Mesendoderm (in vitro differentiated cells): ENCODE results near the gene ISL2.
"Not testable (repeated sequence)": the region's sequence is repeated elsewhere in the genome, so short reads cannot be mapped to it uniquely, and the experiment has no call there.

Experiments
- DNase-seq: peaks from one replicate; pipeline ENCODE4 v3.0.0; 2013
- H2AK5ac ChIP-seq: 2 replicates; pipeline ENCODE4 v1.6.1; 2013; ENCODE audit warnings: low read length, inconsistent platforms
- H2BK120ac ChIP-seq: 2 replicates; pipeline ENCODE4 v1.6.1; 2013; ENCODE audit warnings: low read depth, mild to moderate bottlenecking, low read length, moderate library complexity, mixed read lengths
- H2BK15ac ChIP-seq: replicated peaks from 2 replicates; pipeline ENCODE4 v1.6.1; 2013; ENCODE audit warnings: low read depth, mild to moderate bottlenecking, moderate library complexity
- H2BK5ac ChIP-seq: 2 replicates; pipeline ENCODE4 v1.6.1; 2013; ENCODE audit warnings: low read length, inconsistent platforms
- H3K18ac ChIP-seq: 2 replicates; pipeline ENCODE4 v1.6.1; 2013; ENCODE audit warnings: mild to moderate bottlenecking, low read length, mixed read lengths
- H3K23ac ChIP-seq: one replicate; pipeline ENCODE4 v1.6.1; 2013; ENCODE audit warnings: low read length
- H3K27ac ChIP-seq: 2 replicates; pipeline ENCODE4 v1.5.1; 2013; ENCODE audit warnings: low read depth, mild to moderate bottlenecking, inconsistent platforms, low read length, moderate library complexity
- H3K27me3 ChIP-seq: 2 replicates; pipeline ENCODE4 v1.6.1; 2013; ENCODE audit warnings: low read length, control low read depth, mild to moderate bottlenecking, inconsistent platforms; ENCODE audit not compliant: insufficient read depth, poor library complexity
- H3K36me3 ChIP-seq: 2 replicates; pipeline ENCODE4 v1.6.1; 2013; ENCODE audit warnings: low read length, inconsistent platforms; ENCODE audit not compliant: control insufficient read depth, insufficient read depth
- H3K4ac ChIP-seq: one replicate; pipeline ENCODE4 v1.6.1; 2013; ENCODE audit warnings: low read depth, mild to moderate bottlenecking, low read length, moderate library complexity
- H3K4me1 ChIP-seq: 2 replicates; pipeline ENCODE4 v1.6.1; 2013; ENCODE audit warnings: low read depth, low read length, inconsistent platforms; ENCODE audit not compliant: control insufficient read depth
- H3K4me2 ChIP-seq: 2 replicates; pipeline ENCODE4 v1.6.1; 2013; ENCODE audit warnings: low read length
- H3K4me3 ChIP-seq: 2 replicates; pipeline ENCODE4 v1.5.1; 2013; ENCODE audit warnings: mild to moderate bottlenecking, low read length
- H3K56ac ChIP-seq: one replicate; pipeline ENCODE4 v1.6.1; 2013; ENCODE audit warnings: low read length
- H3K79me1 ChIP-seq: 2 replicates; pipeline ENCODE4 v1.6.1; 2013; ENCODE audit warnings: low read length, inconsistent platforms
- H3K79me2 ChIP-seq: 2 replicates; pipeline ENCODE4 v1.6.1; 2013; ENCODE audit warnings: mild to moderate bottlenecking, low read length; ENCODE audit not compliant: control insufficient read depth, insufficient read depth
- H3K9ac ChIP-seq: 2 replicates; pipeline ENCODE4 v1.6.1; 2013; ENCODE audit warnings: low read length, inconsistent platforms
- H4K5ac ChIP-seq: one replicate; pipeline ENCODE4 v1.6.1; 2013; ENCODE audit warnings: low read length
- H4K8ac ChIP-seq: one replicate; pipeline ENCODE4 v1.6.1; 2013; ENCODE audit warnings: low read depth, mild to moderate bottlenecking, control low read depth, low read length, moderate library complexity
- WGBS: extraction: QIAGEN DNeasy Blood & Tissue Kit; methylation state at CpG from one replicate; pipeline ENCODE4 v1.1.7; 2013; ENCODE audit warnings: low lambda C conversion rate, missing lambda C conversion rate; ENCODE audit not compliant: insufficient coverage; ENCODE audit errors: extremely low coverage; 5-methylcytosine and 5-hydroxymethylcytosine counted together

The ISL2 gene

GRCh38 chr15:76310475-76311099 lies 26.0 kb upstream of the ISL2 start:
- peak overlapping the region; percentile 84 for H3K4ac ChIP-seq
- H4K5ac ChIP-seq, result no peak overlapping the region
- H3K56ac ChIP-seq, result peak overlapping the region; percentile 95
- WGBS, result no CpG with 5 or more reads among the region's 16 CpGs
- no peak overlapping the region for H4K8ac ChIP-seq
- no peak for DNase-seq
- H3K79me2 ChIP-seq, result peaks cover 5% of the 10 kb centered on the region
- H3K4me1 ChIP-seq, result no peaks in the 10 kb centered on the region
- no peaks in the 10 kb centered on the region for H3K27me3 ChIP-seq
- no peak overlapping the region for H2AK5ac ChIP-seq
- H3K4me2 ChIP-seq, result peak overlapping the region; percentile 89
- H3K23ac ChIP-seq, result no peak overlapping the region
- H3K27ac ChIP-seq, result no peak overlapping the region
- no peak overlapping the region for H2BK15ac ChIP-seq
- no peaks in the 10 kb centered on the region for H3K36me3 ChIP-seq
- peak overlapping the region; percentile 76 for H3K4me3 ChIP-seq
- peaks cover 5% of the 10 kb centered on the region for H3K79me1 ChIP-seq
- no peak overlapping the region for H2BK5ac ChIP-seq
- H3K9ac ChIP-seq, result peak overlapping the region; percentile 91
- no peak overlapping the region for H2BK120ac ChIP-seq
- peak overlapping the region; percentile 89 for H3K18ac ChIP-seq

- peak within 1 kb of the TSS; percentile 31 for H3K27ac ChIP-seq
- peak; percentile 98 for DNase-seq
- peak within 1 kb of the TSS; percentile 76 for H3K4me3 ChIP-seq
- no CpG with 5 or more reads among the region's 60 CpGs for WGBS
- H3K79me1 ChIP-seq, result peaks cover 4% of the 10 kb centered on the region
- no peak within 1 kb of the TSS for H2BK15ac ChIP-seq
- peak within 1 kb of the TSS; percentile 89 for H3K18ac ChIP-seq
- peak within 1 kb of the TSS; percentile 95 for H3K56ac ChIP-seq
- H3K23ac ChIP-seq, result no peak within 1 kb of the TSS
- peak within 1 kb of the TSS; percentile 91 for H3K9ac ChIP-seq
- peak within 1 kb of the TSS; percentile 42 for H4K8ac ChIP-seq
- H2BK5ac ChIP-seq, result no peak within 1 kb of the TSS
- H3K36me3 ChIP-seq, result no peaks in the 10 kb centered on the region
- peak within 1 kb of the TSS; percentile 89 for H3K4me2 ChIP-seq
- no peaks in the 10 kb centered on the region for H3K4me1 ChIP-seq
- no peak within 1 kb of the TSS for H2BK120ac ChIP-seq
- H4K5ac ChIP-seq, result peak within 1 kb of the TSS; percentile 59
- peak within 1 kb of the TSS; percentile 84 for H3K4ac ChIP-seq
- no peaks in the 10 kb centered on the region for H3K27me3 ChIP-seq
- H2AK5ac ChIP-seq, result no peak within 1 kb of the TSS
- peaks cover 5% of the 10 kb centered on the region for H3K79me2 ChIP-seq
These were observed 25.2 kb upstream of the ISL2 start, which contains the start of gene ETFA for GRCh38 chr15:76311100-76311953. Gene ETFA (minus strand): TSS chr15:76311469. CDS start chr15:76311388, 81 bp downstream.

GRCh38 chr15:76312540-76313174 lies 23.9 kb upstream of the ISL2 start:
- H3K27ac ChIP-seq, result no peak overlapping the region
- H4K8ac ChIP-seq, result no peak overlapping the region

GRCh38 chr15:76313175-76313567 lies 23.4 kb upstream of the ISL2 start:
- H3K9ac ChIP-seq, H3K4ac ChIP-seq, H3K4me1 ChIP-seq, H3K18ac ChIP-seq, H2AK5ac ChIP-seq, H3K4me2 ChIP-seq, H3K4me3 ChIP-seq, H3K27ac ChIP-seq, H2BK120ac ChIP-seq, H4K5ac ChIP-seq, H4K8ac ChIP-seq, H3K36me3 ChIP-seq, H3K56ac ChIP-seq, H3K79me1 ChIP-seq, DNase-seq, H2BK15ac ChIP-seq, H3K23ac ChIP-seq, H3K27me3 ChIP-seq, H2BK5ac ChIP-seq, H3K79me2 ChIP-seq: not testable (repeated sequence)
- no CpG with 5 or more reads among the region's 4 CpGs for WGBS

More at GRCh38 chr15:76312540-76313174, 23.9 kb upstream of the ISL2 start:
- Histone ChIP-seq H3K79me2 (peaks cover 4% of the 10 kb centered on the region), H3K36me3 (no peaks in the 10 kb centered on the region), H3K4me3 (no peak overlapping the region), H3K27me3 (no peaks in the 10 kb centered on the region), H2BK120ac (no peak overlapping the region), H3K56ac (peak overlapping the region; percentile 25), H3K4me1 (no peaks in the 10 kb centered on the region), H3K23ac (no peak overlapping the region), H3K4ac (no peak overlapping the region), H3K18ac (no peak overlapping the region), H2BK15ac (no peak overlapping the region), H3K4me2 (no peak overlapping the region), H3K9ac (no peak overlapping the region), H4K5ac (no peak overlapping the region), H3K79me1 (peaks cover 4% of the 10 kb centered on the region), H2AK5ac (no peak overlapping the region), H2BK5ac (no peak overlapping the region)
- peak; percentile 47 for DNase-seq
- WGBS, result no CpG with 5 or more reads among the region's 7 CpGs

- no peak overlapping the region for H3K18ac ChIP-seq
- H3K56ac ChIP-seq, result no peak overlapping the region
- no peak overlapping the region for H3K9ac ChIP-seq
- no peak overlapping the region for H4K8ac ChIP-seq
- H2BK15ac ChIP-seq, result no peak overlapping the region
- H3K4me1 ChIP-seq, result no peaks in the 10 kb centered on the region
- H3K27me3 ChIP-seq, result no peaks in the 10 kb centered on the region
- peaks cover 4% of the 10 kb centered on the region for H3K79me2 ChIP-seq
- no peak overlapping the region for H2BK5ac ChIP-seq
- DNase-seq, result no peak
- H3K4me2 ChIP-seq, result no peak overlapping the region
- H2AK5ac ChIP-seq, result no peak overlapping the region
- no CpG with 5 or more reads among the region's 5 CpGs for WGBS
- no peak overlapping the region for H2BK120ac ChIP-seq
- H3K27ac ChIP-seq, result no peak overlapping the region
- no peaks in the 10 kb centered on the region for H3K36me3 ChIP-seq
- no peak overlapping the region for H3K23ac ChIP-seq
- H3K79me1 ChIP-seq, result peaks cover 4% of the 10 kb centered on the region
- no peak overlapping the region for H4K5ac ChIP-seq
- no peak overlapping the region for H3K4ac ChIP-seq
- H3K4me3 ChIP-seq, result no peak overlapping the region
These were observed 22.8 kb upstream of the ISL2 start for GRCh38 chr15:76313731-76314130.
